GM18873 (cell line): ENCODE measurements around the gene ARAP1.

Source experiments
- ATAC-seq: cut with Tn5 transposase; IDR thresholded peaks from one replicate; pipeline ENCODE4 v1.9.1; 2021; ENCODE audit warnings: mild to moderate bottlenecking, moderate library complexity, moderate number of reproducible peaks; ENCODE audit not compliant: unreplicated experiment, low FRiP score

ARAP1 gene

GRCh38 chr11:72646024-72646423 is 106.2 kb downstream of the ARAP1 start:
- ATAC-seq = no peak

DNA sequence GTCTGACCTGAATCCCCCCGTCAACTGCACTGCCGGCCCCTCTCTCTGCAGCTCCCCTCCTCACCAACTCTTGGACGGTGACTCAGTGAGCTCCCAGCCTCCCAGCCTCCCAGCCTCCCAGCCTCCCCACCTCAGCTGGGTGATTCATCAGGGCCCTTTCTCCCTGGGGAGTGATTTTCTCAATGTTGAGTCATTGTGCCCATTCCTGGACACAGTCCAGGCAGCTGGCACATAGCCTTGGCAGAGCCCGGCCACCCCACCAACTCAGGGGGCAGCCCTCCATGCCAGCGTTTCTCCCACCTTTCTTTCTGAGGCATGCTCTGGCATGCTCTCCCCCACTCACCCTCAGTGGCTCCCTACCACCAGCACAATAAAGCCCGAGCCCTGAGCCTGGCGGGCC is 108.7 kb downstream of the ARAP1 start:
- ATAC-seq = no peak

GRCh38 chr11:72642884-72643522 is 109.2 kb downstream of the ARAP1 start:
- ATAC-seq = no peak

- no peak for ATAC-seq
These were observed 109.9 kb downstream of the ARAP1 start for GRCh38 chr11:72642043-72642883.

GRCh38 chr11:72641522-72642042 is 110.6 kb downstream of the ARAP1 start:
- ATAC-seq = no peak

DNA sequence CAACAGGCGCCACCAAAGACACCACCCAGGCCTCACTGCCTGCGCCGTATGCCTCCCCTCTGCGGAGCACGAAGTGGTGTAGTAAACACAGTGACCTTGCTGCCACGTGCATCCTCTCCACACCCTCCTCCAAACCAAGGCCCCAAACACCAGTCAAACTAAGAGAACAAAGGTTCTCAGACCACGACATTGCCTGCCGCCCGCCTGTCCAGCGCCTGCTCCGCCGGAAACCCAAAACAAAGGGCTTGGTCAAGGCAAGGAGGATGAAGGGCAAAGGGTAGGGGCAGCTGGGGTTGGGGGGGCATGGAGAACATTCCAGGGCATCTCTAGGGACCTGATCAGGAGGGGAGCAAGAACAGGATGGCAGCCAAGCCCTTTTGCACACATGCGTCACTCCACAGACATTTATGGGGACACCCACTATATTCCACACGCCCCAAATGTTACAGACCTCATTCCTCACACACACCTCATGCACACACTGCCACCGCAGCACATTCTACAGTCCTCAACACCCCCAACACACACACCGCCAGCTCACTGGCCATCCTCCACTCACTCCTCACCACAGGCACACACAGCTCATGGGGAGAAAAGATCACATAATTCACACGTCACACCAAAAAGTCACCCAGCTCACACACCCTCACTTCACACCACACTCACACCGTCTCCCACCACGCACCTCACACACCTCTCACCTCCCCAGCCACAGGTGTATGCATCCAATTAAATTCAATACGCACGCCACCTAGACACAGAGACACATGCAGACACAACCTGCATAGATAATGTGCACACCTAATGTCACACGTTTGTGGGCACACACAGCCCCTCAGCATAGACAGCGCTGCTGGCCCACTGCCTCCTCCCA is 112.5 kb downstream of the ARAP1 start:
- ATAC-seq = no peak

DNA sequence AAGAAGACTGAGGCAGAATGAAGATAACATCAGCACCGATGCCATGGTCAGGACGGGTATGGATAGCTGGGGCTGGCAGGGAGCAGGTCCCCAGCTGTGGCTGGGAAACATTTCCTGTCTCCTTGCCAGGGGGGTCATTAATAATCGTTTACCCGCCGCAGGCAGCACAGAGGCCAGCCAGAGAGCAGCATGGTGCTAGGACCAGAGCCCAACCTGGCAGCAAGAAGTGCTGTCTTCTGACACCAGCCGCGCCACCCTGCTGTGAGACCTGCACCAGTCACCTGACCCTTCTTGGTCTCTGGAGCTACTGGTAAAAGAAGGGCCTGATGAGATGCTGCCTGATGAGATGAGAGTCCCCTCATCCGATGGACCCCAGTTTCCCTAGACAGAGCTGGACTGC is 114.3 kb downstream of the ARAP1 start:
- ATAC-seq = no peak

- no peak for ATAC-seq
These were observed 115.0 kb downstream of the ARAP1 start for GRCh38 chr11:72637198-72637597.

GRCh38 chr11:72636376-72636775 is 115.8 kb downstream of the ARAP1 start:
- no peak for ATAC-seq

GRCh38 chr11:72635933-72636332 is 116.3 kb downstream of the ARAP1 start:
- ATAC-seq = no peak

DNA sequence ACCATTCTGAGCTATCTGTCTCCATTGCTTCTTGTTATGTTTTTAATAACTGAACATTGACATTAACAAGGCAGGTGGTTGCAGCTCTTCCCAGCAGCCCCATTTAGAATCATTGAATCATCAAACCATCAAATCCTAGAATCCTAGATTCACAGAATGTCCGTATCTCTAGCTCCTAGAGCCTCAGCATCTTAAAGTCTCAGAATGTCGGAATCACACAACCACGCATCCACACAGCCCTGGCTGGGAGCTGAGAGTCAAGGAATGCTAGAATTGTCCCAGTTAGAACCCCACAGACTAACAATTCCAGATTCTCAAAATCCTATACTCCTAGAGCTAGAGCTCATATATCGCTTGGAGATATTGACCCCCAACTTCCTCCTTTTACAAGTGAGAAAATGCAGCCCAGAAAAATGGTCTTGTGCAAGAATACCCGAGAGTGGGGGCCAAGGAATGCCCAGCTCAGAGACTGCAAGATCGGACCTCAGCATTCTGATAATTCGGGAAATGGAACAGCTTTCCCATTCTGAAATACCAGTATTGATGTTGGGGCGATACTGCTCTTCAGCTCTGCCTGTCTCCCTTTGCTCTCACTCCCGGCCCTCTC is 116.8 kb downstream of the ARAP1 start:
- no peak for ATAC-seq
